H1 (cell line): Measurements from ENCODE around the gene KCNE4. TPM values are rescaled to one million over a fixed set of nuclear protein-coding genes. Genes with fewer than 3 reads are reported as not detected.

Experiments
- CTCF ChIA-PET: fragments of 300-600 bp; sonication (Branson Sonifier 250); formaldehyde crosslinking; loops from one replicate; lab custom pipeline; 2021; ENCODE audit not compliant: partially characterized antibody; lab: Charles Lee
- POLR2A ChIA-PET: fragments of 300-600 bp; sonication (Branson Sonifier 250); formaldehyde crosslinking; loops from one replicate; lab custom pipeline; 2021; ENCODE audit warnings: inconsistent platforms; ENCODE audit not compliant: partially characterized antibody; lab: Charles Lee
- DNase-seq, 2 experiments: peaks; one replicate each; pipeline versions ENCODE4 v3.0.0 to v3.0.0-alpha.2; 2010 to 2022; ENCODE audit warnings: low spot score in 2 of 2, low read depth in 1 of 2, mixed read lengths in 1 of 2
- FAIRE-seq: peaks from 2 replicates; lab custom pipeline; 2011; peaks lifted over from hg19 to GRCh38; lab: Jason Lieb, UNC
- H2AFZ ChIP-seq: 2 replicates; pipeline ENCODE4 v1.8.1; 2012; ENCODE audit warnings: low read length, inconsistent platforms
- H2AK5ac ChIP-seq: 2 replicates; pipeline ENCODE4 v1.6.1; 2013; ENCODE audit warnings: low read depth, low read length
- H2BK120ac ChIP-seq: replicated peaks from 2 replicates; pipeline ENCODE3; 2013; ENCODE audit warnings: low read depth, low read length, inconsistent platforms
- H2BK12ac ChIP-seq: 2 replicates; pipeline ENCODE4 v1.6.1; 2013; ENCODE audit warnings: low read depth, low read length
- H2BK15ac ChIP-seq: 2 replicates; pipeline ENCODE4 v1.6.1; 2013; ENCODE audit warnings: low read length
- H2BK20ac ChIP-seq: 2 replicates; pipeline ENCODE4 v1.6.1; 2013; ENCODE audit warnings: low read length
- H2BK5ac ChIP-seq: 2 replicates; pipeline ENCODE4 v1.6.1; 2013; ENCODE audit warnings: low read depth, low read length
- H3K14ac ChIP-seq: 2 replicates; pipeline ENCODE4 v1.6.1; 2013; ENCODE audit warnings: inconsistent platforms; ENCODE audit not compliant: insufficient read length
- H3K18ac ChIP-seq: 2 replicates; pipeline ENCODE4 v1.6.1; 2013; ENCODE audit warnings: low read length; ENCODE audit errors: extremely low read depth
- H3K23ac ChIP-seq: 2 replicates; pipeline ENCODE4 v1.6.1; 2013; ENCODE audit warnings: inconsistent platforms; ENCODE audit not compliant: insufficient read length
- H3K23me2 ChIP-seq: 2 replicates; pipeline ENCODE4 v1.6.1; 2013; ENCODE audit warnings: low read depth, low read length
- H3K27ac ChIP-seq: 2 replicates; pipeline ENCODE4 v1.6.1; 2011; ENCODE audit warnings: low read depth, low read length, inconsistent platforms
- H3K27me3 ChIP-seq, 4 experiments: replicated peaks in 1 of 4; 1 replicate in 1 of 4; 2 replicates in 3 of 4; pipeline versions ENCODE4 v1.6.1 to v1.8.1; 2011 to 2013; ENCODE audit warnings: low read length in 3 of 4, mild to moderate bottlenecking in 3 of 4, inconsistent platforms in 2 of 4, mixed read lengths in 2 of 4, moderate library complexity in 1 of 4; ENCODE audit not compliant: control insufficient read depth in 3 of 4, insufficient read depth in 3 of 4; ENCODE audit errors: extremely low read depth in 1 of 4
- H3K36me3 ChIP-seq, 4 experiments: 2 replicates each; pipeline versions ENCODE4 v1.6.1 to v1.8.1; 2011 to 2013; ENCODE audit warnings: mild to moderate bottlenecking in 4 of 4, low read length in 3 of 4, moderate library complexity in 2 of 4, control low read depth in 1 of 4, inconsistent platforms in 1 of 4; ENCODE audit not compliant: insufficient read depth in 4 of 4, control insufficient read depth in 2 of 4
- H3K4ac ChIP-seq: replicated peaks from 2 replicates; pipeline ENCODE3; 2013; ENCODE audit warnings: low read length, low read depth, mixed read lengths, inconsistent platforms; ENCODE audit not compliant: insufficient read length
- H3K4me1 ChIP-seq, 4 experiments: replicated peaks in 1 of 4; 1 replicate in 1 of 4; 2 replicates in 3 of 4; pipeline versions ENCODE4 v1.6.1 to v1.8.1; 2011 to 2013; ENCODE audit warnings: low read length in 3 of 4, inconsistent platforms in 2 of 4, mixed read lengths in 1 of 4; ENCODE audit not compliant: insufficient read depth in 4 of 4, control insufficient read depth in 3 of 4
- H3K4me2 ChIP-seq, 2 experiments: 2 replicates each; pipeline versions ENCODE4 v1.6.1 to v1.8.1; 2011 to 2013; ENCODE audit warnings: low read depth in 2 of 2, low read length in 2 of 2, control low read depth in 1 of 2, inconsistent platforms in 1 of 2, mild to moderate bottlenecking in 1 of 2; ENCODE audit not compliant: insufficient read depth in 1 of 2
- H3K4me3 ChIP-seq, 4 experiments: fragments of 200-600, 300-600 bp in 1 of 4; sonication (generic), shearing (Covaris generic), sonication (Bioruptor Twin) in 1 of 4; 2 replicates each; pipeline versions ENCODE4 v1.5.1 to v1.8.1; 2011 to 2016; ENCODE audit warnings: low read length in 4 of 4, low read depth in 3 of 4, control low read depth in 2 of 4, inconsistent platforms in 2 of 4, mild to moderate bottlenecking in 2 of 4, mixed read lengths in 1 of 4, moderate library complexity in 1 of 4; ENCODE audit not compliant: insufficient read depth in 2 of 4; ENCODE audit errors: extremely low read depth in 1 of 4
- H3K56ac ChIP-seq: replicated peaks from 2 replicates; pipeline ENCODE3; 2013; ENCODE audit warnings: low read depth, mild to moderate bottlenecking, mixed read lengths, low read length, inconsistent platforms; ENCODE audit not compliant: insufficient read length
- H3K79me1 ChIP-seq: 2 replicates; pipeline ENCODE4 v1.6.1; 2013; ENCODE audit warnings: low read depth, low read length, control low read depth
- H3K79me2 ChIP-seq, 2 experiments: 2 replicates each; pipeline versions ENCODE4 v1.6.1 to v1.8.1; 2012 to 2013; ENCODE audit warnings: low read length in 2 of 2, mild to moderate bottlenecking in 2 of 2, inconsistent platforms in 1 of 2; ENCODE audit not compliant: insufficient read depth in 2 of 2, control insufficient read depth in 1 of 2
- H3K9ac ChIP-seq, 4 experiments: replicated peaks in 1 of 4; 1 replicate in 1 of 4; 2 replicates in 3 of 4; pipeline versions ENCODE4 v1.6.1 to v1.8.1; 2011 to 2013; ENCODE audit warnings: low read depth in 3 of 4, low read length in 3 of 4, control low read depth in 2 of 4, mild to moderate bottlenecking in 2 of 4, moderate library complexity in 2 of 4, inconsistent platforms in 1 of 4; ENCODE audit errors: extremely low read depth in 1 of 4
- H3K9me3 ChIP-seq, 2 experiments: 2 replicates each; pipeline versions ENCODE4 v1.6.1 to v1.8.1; 2012 to 2013; ENCODE audit warnings: mild to moderate bottlenecking in 2 of 2, moderate library complexity in 2 of 2, control low read depth in 1 of 2, inconsistent platforms in 1 of 2, low read depth in 1 of 2, low read length in 1 of 2, mixed read lengths in 1 of 2; ENCODE audit not compliant: insufficient read depth in 2 of 2
- H4K20me1 ChIP-seq, 2 experiments: replicated peaks in 1 of 2; 2 replicates each; pipeline versions ENCODE3 to v1.8.1; 2011 to 2013; ENCODE audit warnings: inconsistent platforms in 2 of 2, low read length in 2 of 2, mild to moderate bottlenecking in 1 of 2; ENCODE audit not compliant: insufficient read depth in 2 of 2, control insufficient read depth in 1 of 2
- H4K5ac ChIP-seq: 2 replicates; pipeline ENCODE4 v1.6.1; 2013; ENCODE audit warnings: low read length, low read depth, mixed read lengths, inconsistent platforms; ENCODE audit not compliant: insufficient read length
- H4K8ac ChIP-seq: 2 replicates; pipeline ENCODE4 v1.8.0; 2013; ENCODE audit warnings: mild to moderate bottlenecking, moderate library complexity, low read length, inconsistent platforms; ENCODE audit not compliant: insufficient read depth; ENCODE audit errors: extremely low read depth
- H4K91ac ChIP-seq: replicated peaks from 2 replicates; pipeline ENCODE3; 2013; ENCODE audit warnings: low read length, mixed read lengths, inconsistent platforms; ENCODE audit not compliant: insufficient read length
- BACH1 ChIP-seq: IDR thresholded peaks from 2 replicates; pipeline ENCODE4 v1.6.1; 2012; ENCODE audit warnings: low read length, improper control_type of control experiment
- FOSL1 ChIP-seq: IDR thresholded peaks from 2 replicates; pipeline ENCODE4 v1.6.1; 2011; ENCODE audit warnings: mild to moderate bottlenecking, low read depth, low read length, moderate library complexity; ENCODE audit not compliant: insufficient read depth
- KDM4A ChIP-seq: IDR thresholded peaks from one replicate; pipeline ENCODE4 v1.7.1; 2012; ENCODE audit warnings: low read depth, mild to moderate bottlenecking, moderate library complexity, low read length, inconsistent platforms; ENCODE audit not compliant: severe bottlenecking
- KDM5A ChIP-seq: fragments of 200-600 bp; IDR thresholded peaks from 2 replicates; pipeline ENCODE4 v1.7.1; 2012; ENCODE audit warnings: mild to moderate bottlenecking, low read length, inconsistent platforms, mixed read lengths
- POLR2A ChIP-seq, 2 experiments: IDR thresholded peaks; 1 replicate in 1 of 2; 2 replicates in 1 of 2; pipeline ENCODE4 v1.6.1; 2011; ENCODE audit warnings: low read depth in 2 of 2, low read length in 2 of 2, mild to moderate bottlenecking in 2 of 2; ENCODE audit errors: control extremely low read depth in 1 of 2
- POU5F1 ChIP-seq: IDR thresholded peaks from 2 replicates; pipeline ENCODE4 v1.6.1; 2011; ENCODE audit warnings: low read depth, mild to moderate bottlenecking, low read length, moderate library complexity
- RNF2 ChIP-seq: fragments of 200-900, 300-1000 bp; sonication (generic); IDR thresholded peaks from 2 replicates; pipeline ENCODE4 v1.7.1; 2016; ENCODE audit warnings: borderline replicate concordance, low read depth, mild to moderate bottlenecking, antibody characterized with exemption, low read length; ENCODE audit not compliant: poor library complexity, severe bottlenecking; ENCODE audit errors: missing control alignments
- RXRA ChIP-seq: IDR thresholded peaks from 2 replicates; pipeline ENCODE4 v1.6.1; 2011; ENCODE audit warnings: low read depth, mild to moderate bottlenecking, low read length, moderate library complexity; ENCODE audit not compliant: insufficient read depth
- SP1 ChIP-seq: IDR thresholded peaks from 2 replicates; pipeline ENCODE4 v1.6.1; 2011; ENCODE audit warnings: low read depth, low read length
- SUZ12 ChIP-seq: fragments of 200-600 bp; sonication (generic); IDR thresholded peaks from 2 replicates; pipeline ENCODE4 v1.6.1; 2012; ENCODE audit warnings: mild to moderate bottlenecking, inconsistent platforms, low read length, moderate library complexity, mixed read lengths
- YY1 ChIP-seq: IDR thresholded peaks from 2 replicates; pipeline ENCODE4 v1.6.1; 2011; ENCODE audit warnings: low read depth, mild to moderate bottlenecking, low read length
- WGBS, 2 experiments: shearing (Covaris generic) in 1 of 2; methylation state at CpG; one replicate each; pipeline versions ENCODE4 v1.1.6 to v1.1.7; 2013 to 2015; ENCODE audit warnings: low lambda C conversion rate in 2 of 2, mixed read lengths in 2 of 2, inconsistent platforms in 1 of 2, low coverage in 1 of 2, missing lambda C conversion rate in 1 of 2; ENCODE audit not compliant: insufficient replicate concordance in 2 of 2, insufficient coverage in 1 of 2, insufficient read length in 1 of 2; ENCODE audit errors: extremely low coverage in 1 of 2, missing lambda C conversion rate in 1 of 2; 5-methylcytosine and 5-hydroxymethylcytosine counted together
- polyA plus RNA-seq, 7 experiments: library from polyadenylated mRNA; depleted of rRNA in 3 of 7; stranded (reverse) in 5 of 7; unstranded in 2 of 7; fragments of >200 nt in 5 of 7; fragments of 200-250 nt in 2 of 7; gene quantifications; 1 replicate in 5 of 7; 2 replicates in 1 of 7; 4 replicates in 1 of 7; pipeline versions ENCODE4 v1.2.1 to v1.2.3, GENCODE V29; 2011 to 2013; ENCODE audit warnings: missing spikeins in 2 of 7, mixed read lengths in 2 of 7
- total RNA-seq: library from RNA; stranded (reverse); fragmentation: NEBNext Ultra II Directional; extraction: Animal tissue kit (Norgen Biotek cat#: 25700); gene quantifications from 2 replicates; pipeline ENCODE4 v1.2.1, GENCODE V29; 2021
- TF ChIP-seq, protein P1 (sequence below): IDR thresholded peaks from 2 replicates; pipeline ENCODE4 v1.6.1; 2012; ENCODE audit warnings: inconsistent platforms

The KCNE4 gene
- total and polyA plus RNA-seq, 2 of the 8 experiments (the other 6 are each of a cell fraction or from before 2014, with no cell fraction given): 0.08 to 0.09 TPM

DNA sequence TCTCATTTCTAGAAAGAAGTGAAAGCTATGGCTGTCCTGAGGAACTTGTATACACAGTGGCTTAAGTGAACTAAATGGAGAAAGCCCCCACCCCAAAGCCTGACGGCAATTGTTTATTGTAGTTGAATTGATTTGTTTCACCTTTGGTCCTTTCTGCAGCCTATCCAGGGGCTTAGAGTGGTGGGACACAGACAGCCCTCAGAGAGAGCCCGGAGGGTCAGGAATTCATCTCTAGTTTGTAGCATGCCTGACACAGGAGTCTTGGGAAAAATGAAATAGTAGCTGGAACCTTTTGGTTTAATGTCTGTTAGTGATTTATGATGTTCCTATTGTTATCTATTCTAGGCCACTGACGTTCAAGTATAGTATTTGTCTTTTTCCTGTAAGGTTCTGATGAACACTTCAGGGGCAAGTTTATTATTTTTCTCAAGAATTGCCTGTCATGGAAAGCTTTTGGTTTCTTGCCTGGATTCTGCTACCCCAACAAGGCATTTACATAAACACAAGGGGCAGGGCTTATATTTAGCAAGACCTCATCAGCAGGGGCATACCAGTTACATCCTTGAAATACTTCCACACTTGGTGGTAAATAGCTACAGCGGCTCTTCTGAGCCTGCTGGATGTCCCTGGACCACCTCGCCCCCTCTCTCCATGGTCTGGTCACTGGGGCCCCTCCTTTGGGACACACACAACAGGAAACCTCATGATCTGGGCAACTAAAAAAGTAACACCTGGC lies 44.4 kb downstream of the KCNE4 start:
- Histone ChIP-seq H2BK12ac (no peak overlapping the region), H4K8ac (no peak overlapping the region), H3K14ac (no peak overlapping the region), H3K27ac (no peak overlapping the region), H2AFZ (no peak overlapping the region), H3K36me3 (no peaks in the 10 kb centered on the region; a peak in 1 of 8 replicates), H4K20me1 (no peaks in the 10 kb centered on the region), H3K4me3 (no peak overlapping the region), H3K4me2 (no peak overlapping the region), H3K4me1 (peaks cover 2 to 6% (median 6%) of the 10 kb centered on the region in 4 experiments; a peak in 5 of 7 replicates), H3K27me3 (no peaks in the 10 kb centered on the region), H4K5ac (no peak overlapping the region), H3K23ac (no peak overlapping the region), H3K9me3 (no peaks in the 10 kb centered on the region), H3K79me1 (no peaks in the 10 kb centered on the region), H4K91ac (no peak overlapping the region), H2BK120ac (no peak overlapping the region), H3K18ac (no peak overlapping the region), H2AK5ac (no peak overlapping the region), H3K23me2 (no peaks in the 10 kb centered on the region; the same call in 1 of the 2 replicates), H2BK5ac (no peak overlapping the region), H3K79me2 (no peaks in the 10 kb centered on the region), H2BK15ac (no peak overlapping the region), H3K9ac (no peak overlapping the region), H3K4ac (no peak overlapping the region), H3K56ac (no peak overlapping the region), H2BK20ac (no peak overlapping the region)
- FAIRE-seq: no peak
- TF ChIP-seq RXRA (no peak), POLR2A (IDR thresholded peaks at IDR 0.05; ENCODE audit: control extremely low read depth in 1 of 2, low read depth in 2 of 2, low read length in 2 of 2) (no peak), SP1 (no peak), KDM5A (no peak), BACH1 (no peak), POU5F1 (no peak), FOSL1 (no peak), RNF2 (no peak), YY1 (no peak), SUZ12 (no peak), KDM4A (no peak)
- TF ChIP-seq, protein P1, sequence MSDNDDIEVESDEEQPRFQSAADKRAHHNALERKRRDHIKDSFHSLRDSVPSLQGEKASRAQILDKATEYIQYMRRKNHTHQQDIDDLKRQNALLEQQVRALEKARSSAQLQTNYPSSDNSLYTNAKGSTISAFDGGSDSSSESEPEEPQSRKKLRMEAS: no peak
- WGBS, 2 experiments: 93% methylated on average over 5 of the region's 5 CpGs; no CpG with 5 or more reads in 1 of the 2 experiments
- ChIA-PET CTCF (interaction anchor here (0.6 to 1.8 kb wide), 6 partner anchors 8 to 124 kb away, joined by 3 to 7 read pairs (median 3); no protein-coding TSS in a partner anchor), POLR2A (no interaction called here)
- no peak for DNase-seq
